Measurements from ENCODE around the gene NETO1.

GRCh38 chr18:72697706-72698105, 170.1 kb downstream of the NETO1 start:
- TF ChIP-seq ZBTB3 (CRISPR knock-in tag; IDR thresholded peaks at IDR 0.05; ENCODE audit: borderline replicate concordance, low read depth), result no peak
- no peak for TF ChIP-seq CREB1 (IDR thresholded peaks at IDR 0.05)
- TF ChIP-seq CREB1 (CRISPR knock-in tag; IDR thresholded peaks at IDR 0.05), result no peak
- TF ChIP-seq DMAP1 (CRISPR knock-in tag; IDR thresholded peaks at IDR 0.05), result no peak
- no peak for TF ChIP-seq HNRNPK (IDR thresholded peaks at IDR 0.05; ENCODE audit: low read depth, low read length, poor library complexity, severe bottlenecking)
- no peak for TF ChIP-seq TBP (CRISPR knock-in tag; IDR thresholded peaks at IDR 0.05)
- no peak for TF ChIP-seq ZBTB42 (CRISPR knock-in tag; IDR thresholded peaks at IDR 0.05)
- TF ChIP-seq ZNF20 (CRISPR knock-in tag; IDR thresholded peaks at IDR 0.05), result no peak
- no peak for TF ChIP-seq CEBPB (IDR thresholded peaks at IDR 0.05; ENCODE audit: borderline replicate concordance, low read depth, low read length)
- no peak for TF ChIP-seq CHD2 (IDR thresholded peaks at IDR 0.05; ENCODE audit: low read depth, low read length)
- TF ChIP-seq, protein P1, sequence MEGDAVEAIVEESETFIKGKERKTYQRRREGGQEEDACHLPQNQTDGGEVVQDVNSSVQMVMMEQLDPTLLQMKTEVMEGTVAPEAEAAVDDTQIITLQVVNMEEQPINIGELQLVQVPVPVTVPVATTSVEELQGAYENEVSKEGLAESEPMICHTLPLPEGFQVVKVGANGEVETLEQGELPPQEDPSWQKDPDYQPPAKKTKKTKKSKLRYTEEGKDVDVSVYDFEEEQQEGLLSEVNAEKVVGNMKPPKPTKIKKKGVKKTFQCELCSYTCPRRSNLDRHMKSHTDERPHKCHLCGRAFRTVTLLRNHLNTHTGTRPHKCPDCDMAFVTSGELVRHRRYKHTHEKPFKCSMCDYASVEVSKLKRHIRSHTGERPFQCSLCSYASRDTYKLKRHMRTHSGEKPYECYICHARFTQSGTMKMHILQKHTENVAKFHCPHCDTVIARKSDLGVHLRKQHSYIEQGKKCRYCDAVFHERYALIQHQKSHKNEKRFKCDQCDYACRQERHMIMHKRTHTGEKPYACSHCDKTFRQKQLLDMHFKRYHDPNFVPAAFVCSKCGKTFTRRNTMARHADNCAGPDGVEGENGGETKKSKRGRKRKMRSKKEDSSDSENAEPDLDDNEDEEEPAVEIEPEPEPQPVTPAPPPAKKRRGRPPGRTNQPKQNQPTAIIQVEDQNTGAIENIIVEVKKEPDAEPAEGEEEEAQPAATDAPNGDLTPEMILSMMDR (CRISPR knock-in tag; IDR thresholded peaks at IDR 0.05), result no peak
- no peak for TF ChIP-seq ZBTB1 (CRISPR knock-in tag; IDR thresholded peaks at IDR 0.05; ENCODE audit: borderline replicate concordance)

Data from HepG2 (cell line).